Neutrophil (primary cell): ENCODE results near the gene PEX3.

Experiments
- H3K27ac ChIP-seq: fragments of 200-600 bp; sonication (generic); 2 replicates; pipeline ENCODE4 v1.5.1; 2016; ENCODE audit warnings: mild to moderate bottlenecking, moderate library complexity
- H3K27me3 ChIP-seq: fragments of 200-600 bp; sonication (generic); 2 replicates; pipeline ENCODE4 v1.6.0; 2016; ENCODE audit warnings: mild to moderate bottlenecking
- H3K36me3 ChIP-seq: fragments of 200-600 bp; sonication (generic); 2 replicates; pipeline ENCODE4 v1.5.1; 2017
- H3K4me1 ChIP-seq, 2 experiments: fragments of 200-600 bp in 1 of 2; sonication (generic) in 1 of 2; 1 replicate in 1 of 2; 2 replicates in 1 of 2; pipeline versions ENCODE4 v1.5.1 to v1.6.1; 2013 to 2016; ENCODE audit warnings: low read depth in 1 of 2, low read length in 1 of 2, mild to moderate bottlenecking in 1 of 2, moderate library complexity in 1 of 2; ENCODE audit not compliant: control insufficient read depth in 1 of 2, insufficient read depth in 1 of 2
- H3K4me3 ChIP-seq, 2 experiments: fragments of 200-600 bp in 1 of 2; sonication (generic) in 1 of 2; 1 replicate in 1 of 2; 2 replicates in 1 of 2; pipeline ENCODE4 v1.5.1; 2013 to 2016; ENCODE audit warnings: low read depth in 1 of 2, low read length in 1 of 2, mild to moderate bottlenecking in 1 of 2, moderate library complexity in 1 of 2
- H3K9me3 ChIP-seq: fragments of 200-600 bp; sonication (generic); 2 replicates; pipeline ENCODE4 v1.5.1; 2016
- CTCF ChIP-seq: fragments of 200-600 bp; sonication (generic); IDR thresholded peaks from 2 replicates; pipeline ENCODE4 v1.5.1; 2016; ENCODE audit warnings: antibody characterized with exemption

Gene PEX3, protein sequence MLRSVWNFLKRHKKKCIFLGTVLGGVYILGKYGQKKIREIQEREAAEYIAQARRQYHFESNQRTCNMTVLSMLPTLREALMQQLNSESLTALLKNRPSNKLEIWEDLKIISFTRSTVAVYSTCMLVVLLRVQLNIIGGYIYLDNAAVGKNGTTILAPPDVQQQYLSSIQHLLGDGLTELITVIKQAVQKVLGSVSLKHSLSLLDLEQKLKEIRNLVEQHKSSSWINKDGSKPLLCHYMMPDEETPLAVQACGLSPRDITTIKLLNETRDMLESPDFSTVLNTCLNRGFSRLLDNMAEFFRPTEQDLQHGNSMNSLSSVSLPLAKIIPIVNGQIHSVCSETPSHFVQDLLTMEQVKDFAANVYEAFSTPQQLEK

GRCh38 chr6:143450453-143451371 lies at the start of gene PEX3, which contains the start of gene ADAT2:
Gene PEX3, plus strand, starts transcription at chr6:143450805. Its CDS starts 238 bp downstream, at chr6:143451043.
Gene ADAT2, minus strand, starts transcription at chr6:143450695. Its CDS starts 37 bp downstream, at chr6:143450658.
- H3K4me3 ChIP-seq: peak within 1 kb of the TSS; percentile 67 to 74
- H3K27ac ChIP-seq: peak within 1 kb of the TSS; percentile 78
- H3K27me3 ChIP-seq: no peaks in the 10 kb centered on the region
- TF ChIP-seq CTCF: no peak
- H3K36me3 ChIP-seq: no peaks in the 10 kb centered on the region
- peaks cover 16 to 21% of the 10 kb centered on the region in 2 experiments for H3K4me1 ChIP-seq
- H3K9me3 ChIP-seq: no peaks in the 10 kb centered on the region

GRCh38 chr6:143401068-143401446 lies 49.5 kb upstream of the PEX3 start:
- no peaks in the 10 kb centered on the region for H3K9me3 ChIP-seq
- no peaks in the 10 kb centered on the region for H3K36me3 ChIP-seq
- TF ChIP-seq CTCF: no peak
- H3K27ac ChIP-seq: no peak overlapping the region
- no peak overlapping the region for H3K4me3 ChIP-seq
- H3K27me3 ChIP-seq: no peaks in the 10 kb centered on the region
- peaks cover 0 to 3% of the 10 kb centered on the region in 2 experiments for H3K4me1 ChIP-seq

DNA sequence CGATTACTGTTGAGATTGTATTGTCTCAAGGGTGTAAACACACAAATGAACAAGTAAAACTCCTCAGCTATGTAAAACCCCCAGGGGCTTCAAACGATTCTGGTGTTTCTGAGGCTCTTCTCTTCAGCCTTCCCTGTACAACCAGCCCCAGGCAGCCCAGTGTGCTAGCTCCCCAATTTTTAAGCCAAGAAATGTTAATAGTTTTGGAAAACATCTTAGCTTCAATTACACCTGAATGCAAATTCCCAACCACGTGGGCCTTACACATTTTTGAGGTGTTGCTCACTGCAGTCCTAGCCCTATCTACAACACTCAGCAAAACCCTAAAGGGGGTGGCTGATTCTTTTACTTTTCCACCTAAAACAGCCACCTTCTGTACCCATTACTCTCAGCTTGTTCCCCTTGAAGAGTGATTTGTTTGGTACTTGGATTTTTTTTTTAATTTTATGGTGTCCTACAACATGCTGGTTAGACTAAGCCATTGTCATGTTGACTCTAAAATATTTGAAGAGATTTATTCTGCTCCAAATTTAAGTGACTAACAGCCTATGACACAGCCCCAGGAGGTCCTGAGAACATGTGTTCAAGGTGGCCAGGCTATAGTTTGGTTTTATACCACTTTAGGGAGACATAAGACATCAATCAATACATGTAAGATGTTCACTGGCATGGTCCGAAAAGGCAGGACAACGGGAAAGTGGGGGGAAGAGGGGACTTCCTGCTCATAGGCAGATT lies 48.8 kb upstream of the PEX3 start:
- Histone ChIP-seq H3K27ac (no peak overlapping the region), H3K9me3 (no peaks in the 10 kb centered on the region), H3K27me3 (no peaks in the 10 kb centered on the region), H3K36me3 (no peaks in the 10 kb centered on the region), H3K4me1 (peaks cover 0 to 3% of the 10 kb centered on the region in 2 experiments), H3K4me3 (no peak overlapping the region)
- no peak for TF ChIP-seq CTCF

- Histone ChIP-seq H3K27ac (no peak overlapping the region), H3K4me3 (no peak overlapping the region), H3K27me3 (no peaks in the 10 kb centered on the region), H3K36me3 (no peaks in the 10 kb centered on the region), H3K4me1 (peaks cover 0 to 3% of the 10 kb centered on the region in 2 experiments), H3K9me3 (no peaks in the 10 kb centered on the region)
- TF ChIP-seq CTCF: no peak
Measured at GRCh38 chr6:143402721-143403336, 47.8 kb upstream of the PEX3 start.
